ENCODE measurements around the gene NPTX2.

The NPTX2 gene

GRCh38 chr7:98655611-98656010 lies 38.5 kb downstream of the NPTX2 start:
- no peak for DNase-seq

GRCh38 chr7:98656899-98657298 lies 39.8 kb downstream of the NPTX2 start:
- no peak for DNase-seq

DNA sequence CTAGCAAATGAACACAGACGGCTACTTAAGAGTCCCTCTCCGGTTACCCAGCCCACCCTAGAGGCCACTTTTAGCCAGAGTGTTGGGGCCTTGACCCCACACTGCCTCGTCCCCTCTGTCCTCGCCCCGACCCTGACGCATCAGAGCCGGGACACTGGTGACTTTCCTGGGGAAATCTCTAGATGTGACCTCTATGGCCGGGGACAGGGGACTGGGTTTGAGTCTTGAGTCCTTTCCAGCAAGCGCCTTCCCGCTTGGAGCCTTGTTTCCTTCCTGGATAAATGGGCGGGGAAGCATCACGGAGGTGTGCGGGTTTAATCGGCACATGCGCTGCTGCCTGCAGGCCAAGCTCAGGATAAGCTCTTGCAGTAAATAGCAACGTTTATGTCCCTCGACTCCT lies 40.7 kb downstream of the NPTX2 start:
- DNase-seq, result no peak

DNA sequence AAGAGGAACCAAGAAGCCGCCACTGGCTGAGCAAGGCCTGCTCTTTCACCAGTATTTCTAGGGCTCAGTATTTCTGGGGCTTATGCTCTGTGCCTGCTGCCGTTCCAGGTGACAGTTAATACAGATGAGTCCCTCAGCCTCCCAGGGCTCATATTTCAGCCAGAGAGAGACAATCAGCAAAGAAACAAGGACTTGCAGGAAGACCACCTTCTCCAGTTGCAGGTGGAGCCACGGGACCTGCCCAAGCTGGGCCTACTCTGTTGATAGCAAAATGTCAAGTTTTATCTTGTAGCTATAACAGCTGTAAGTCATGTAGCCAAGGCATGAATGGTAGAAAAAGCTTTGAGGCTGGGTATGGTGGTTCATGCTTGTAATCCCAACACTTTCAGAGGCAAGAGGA lies 42.7 kb downstream of the NPTX2 start:
- DNase-seq, result no peak

DNA sequence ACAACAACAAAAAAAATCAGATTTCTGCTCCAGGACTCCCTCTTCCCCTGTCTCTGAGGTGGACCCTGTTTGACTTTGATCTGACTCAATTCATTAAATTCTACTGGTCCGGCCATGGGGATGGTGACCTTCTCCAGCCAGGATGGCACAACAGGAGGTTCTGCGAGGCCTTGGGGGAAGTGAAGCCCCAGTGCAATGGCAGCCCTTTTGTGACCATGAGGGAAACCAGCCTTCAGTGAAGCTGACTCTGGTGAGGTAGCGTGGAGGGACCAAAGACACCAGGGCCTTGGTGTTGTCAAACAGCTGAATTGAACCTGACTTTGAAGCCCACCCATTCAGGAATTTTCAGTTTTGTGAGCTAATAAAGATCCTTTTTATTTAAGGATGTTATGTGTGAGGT lies 44.5 kb downstream of the NPTX2 start:
- no peak for DNase-seq

GRCh38 chr7:98662289-98662688 lies 45.2 kb downstream of the NPTX2 start:
- DNase-seq, result no peak

DNA sequence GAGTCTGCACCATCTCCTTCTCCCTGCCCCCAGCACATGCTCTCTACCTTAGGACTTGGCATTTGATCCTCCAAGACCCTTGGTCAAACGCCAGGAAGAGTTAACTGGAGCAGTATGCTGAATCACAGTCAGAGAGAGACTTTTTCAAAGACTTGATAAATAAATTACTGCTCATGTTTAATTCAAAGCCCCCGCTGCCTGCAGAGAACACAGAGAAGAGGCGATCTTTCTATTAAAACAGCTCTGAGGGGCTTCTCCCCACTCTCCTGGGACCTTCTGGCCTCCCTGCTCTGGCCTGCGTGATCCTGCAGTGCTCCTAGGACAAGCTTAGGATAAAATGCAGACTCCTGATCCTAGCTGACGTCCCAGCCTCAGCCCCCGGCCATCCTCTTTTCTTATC lies 47.8 kb downstream of the NPTX2 start:
- no peak for DNase-seq

DNA sequence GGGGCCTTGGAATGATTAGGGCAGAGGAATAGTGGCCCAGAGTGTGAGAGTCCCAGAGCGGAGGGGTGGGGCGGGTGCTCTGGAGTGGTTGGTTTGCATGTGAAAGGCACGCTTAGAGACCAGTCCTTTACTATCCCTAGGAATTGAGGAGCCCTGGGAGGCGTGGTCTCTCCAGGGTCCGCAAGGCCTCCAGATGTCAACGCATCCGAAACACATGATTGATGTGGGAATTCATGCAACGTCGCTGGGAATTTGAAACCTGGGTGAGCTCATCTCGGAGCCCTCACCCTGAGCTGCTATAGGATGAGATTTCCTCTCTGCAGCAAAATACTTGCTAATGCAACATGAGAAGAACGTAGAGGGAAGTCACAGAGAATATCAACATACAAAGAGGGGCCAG lies 51.2 kb downstream of the NPTX2 start:
- no peak for DNase-seq

- no peak for DNase-seq
These were observed 52.4 kb downstream of the NPTX2 start for GRCh38 chr7:98669329-98670000.

- no peak for DNase-seq
These were observed 53.1 kb downstream of the NPTX2 start for GRCh38 chr7:98670186-98670585.

GRCh38 chr7:98671733-98672331 lies 54.7 kb downstream of the NPTX2 start:
- no peak for DNase-seq

DNA sequence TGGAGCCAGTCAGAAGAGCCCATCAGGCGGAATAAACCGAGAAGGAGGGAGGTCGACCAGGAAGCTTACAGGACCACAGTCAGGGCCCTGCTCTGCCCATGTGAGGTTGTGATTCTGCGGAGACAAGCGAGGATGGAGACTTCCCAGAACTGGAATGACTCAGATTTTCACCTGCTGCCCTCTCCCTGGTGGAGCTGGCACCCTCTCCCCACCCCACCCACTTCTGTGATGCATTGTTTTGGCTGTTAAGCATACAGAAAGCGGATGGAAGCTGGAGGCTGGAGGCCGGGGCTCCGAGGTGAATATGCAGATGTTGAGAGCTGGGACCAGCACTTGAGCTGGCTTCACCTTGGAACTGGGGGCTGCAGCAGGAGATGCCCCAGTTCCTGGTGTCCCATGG lies 57.4 kb downstream of the NPTX2 start:
- DNase-seq, result no peak

GRCh38 chr7:98674881-98675280 lies 57.8 kb downstream of the NPTX2 start:
- DNase-seq, result no peak

- DNase-seq, result no peak
These were observed 61.1 kb downstream of the NPTX2 start for GRCh38 chr7:98678215-98678614.
